ENCODE data around the gene MEF2B. TPM values are rescaled to one million over a fixed set of nuclear protein-coding genes. Genes with fewer than 3 reads are reported as not detected.
A peak's percentile ranks its signal among the peaks of the same experiment; 100 is the strongest.

MEF2B gene
- total and polyA plus RNA-seq, 2 experiments from 2014 or later, result 7.4 to 8.3 TPM

DNA sequence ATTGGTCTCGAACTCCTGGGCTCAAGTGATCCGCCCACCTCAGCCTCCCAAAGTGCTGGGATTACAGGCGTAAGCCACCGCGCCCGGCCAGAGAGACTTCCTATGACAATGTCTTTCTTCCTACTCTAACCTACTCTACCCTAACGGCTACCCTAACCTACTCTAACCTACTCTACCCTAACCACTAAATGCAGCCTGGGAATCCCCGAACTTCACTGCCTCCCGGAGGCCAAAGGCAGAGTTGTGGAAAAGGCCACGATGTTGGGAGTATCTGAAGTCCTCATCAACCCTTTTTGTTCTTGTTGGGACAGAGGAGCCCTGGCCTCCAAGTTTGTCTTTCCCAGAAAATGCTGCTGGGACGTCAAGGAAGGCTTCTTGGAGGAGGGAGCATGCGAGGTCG is 34.1 kb upstream of the MEF2B start:
- Histone ChIP-seq H3K9me2 (ENCODE audit: insufficient read depth) (no peaks in the 10 kb centered on the region), H3K4me3 (no peak overlapping the region), H3K36me3 (ENCODE audit: insufficient read depth) (no peaks in the 10 kb centered on the region), H3K27ac (ENCODE audit: low read depth) (no peak overlapping the region), H3K4me2 (no peak overlapping the region), H3K27me3 (ENCODE audit: insufficient read depth) (peaks cover 45% of the 10 kb centered on the region), H2AFZ (no peak overlapping the region), H3F3A (replicated peaks; ENCODE audit: low read depth) (0 out of 2 replicates have a peak, but pooled peaks cover 9% of the 10 kb centered on the region), H3K4me1 (ENCODE audit: insufficient read depth) (0 out of 2 replicates have a peak, but pooled peaks cover 6% of the 10 kb centered on the region), H3K79me2 (replicated peaks; ENCODE audit: insufficient read depth) (no peaks in the 10 kb centered on the region), H4K20me1 (replicated peaks; ENCODE audit: insufficient read depth) (no peaks in the 10 kb centered on the region; the same call in 1 of the 2 replicates)
- DNase-seq (ENCODE audit: low spot score) (peak; percentile 67), ATAC-seq (peak; percentile 45)
- TF ChIP-seq, protein P1, sequence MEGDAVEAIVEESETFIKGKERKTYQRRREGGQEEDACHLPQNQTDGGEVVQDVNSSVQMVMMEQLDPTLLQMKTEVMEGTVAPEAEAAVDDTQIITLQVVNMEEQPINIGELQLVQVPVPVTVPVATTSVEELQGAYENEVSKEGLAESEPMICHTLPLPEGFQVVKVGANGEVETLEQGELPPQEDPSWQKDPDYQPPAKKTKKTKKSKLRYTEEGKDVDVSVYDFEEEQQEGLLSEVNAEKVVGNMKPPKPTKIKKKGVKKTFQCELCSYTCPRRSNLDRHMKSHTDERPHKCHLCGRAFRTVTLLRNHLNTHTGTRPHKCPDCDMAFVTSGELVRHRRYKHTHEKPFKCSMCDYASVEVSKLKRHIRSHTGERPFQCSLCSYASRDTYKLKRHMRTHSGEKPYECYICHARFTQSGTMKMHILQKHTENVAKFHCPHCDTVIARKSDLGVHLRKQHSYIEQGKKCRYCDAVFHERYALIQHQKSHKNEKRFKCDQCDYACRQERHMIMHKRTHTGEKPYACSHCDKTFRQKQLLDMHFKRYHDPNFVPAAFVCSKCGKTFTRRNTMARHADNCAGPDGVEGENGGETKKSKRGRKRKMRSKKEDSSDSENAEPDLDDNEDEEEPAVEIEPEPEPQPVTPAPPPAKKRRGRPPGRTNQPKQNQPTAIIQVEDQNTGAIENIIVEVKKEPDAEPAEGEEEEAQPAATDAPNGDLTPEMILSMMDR (conservative IDR thresholded peaks at IDR 0.05; ENCODE audit: low read depth in 2 of 2), result peak; percentile 32 to 51; a peak in 3 of 4 replicates
- TF ChIP-seq POLR2AphosphoS5 (IDR thresholded peaks at IDR 0.05; ENCODE audit: low read depth) (peak; percentile 80), EZH2phosphoT487 (IDR thresholded peaks at IDR 0.05; ENCODE audit: unreplicated experiment) (no peak)
- peaks cover 58% of the 10 kb centered on the region for H3K27me3 Mint-ChIP-seq (ENCODE audit: insufficient read depth, low read depth, poor library complexity)
- peaks cover 25% of the 10 kb centered on the region for H3K36me3 Mint-ChIP-seq (ENCODE audit: low read depth)
- H3K9me3 Mint-ChIP-seq, result peaks cover 4% of the 10 kb centered on the region; the same call in 2 of the 3 replicates
- no peak overlapping the region for H3K27ac Mint-ChIP-seq
- peak overlapping the region; percentile 39; the same call in 2 of the 3 replicates for H3K4me3 Mint-ChIP-seq
- H3K4me1 Mint-ChIP-seq, result peaks cover 11% of the 10 kb centered on the region; the same call in 2 of the 3 replicates

DNA sequence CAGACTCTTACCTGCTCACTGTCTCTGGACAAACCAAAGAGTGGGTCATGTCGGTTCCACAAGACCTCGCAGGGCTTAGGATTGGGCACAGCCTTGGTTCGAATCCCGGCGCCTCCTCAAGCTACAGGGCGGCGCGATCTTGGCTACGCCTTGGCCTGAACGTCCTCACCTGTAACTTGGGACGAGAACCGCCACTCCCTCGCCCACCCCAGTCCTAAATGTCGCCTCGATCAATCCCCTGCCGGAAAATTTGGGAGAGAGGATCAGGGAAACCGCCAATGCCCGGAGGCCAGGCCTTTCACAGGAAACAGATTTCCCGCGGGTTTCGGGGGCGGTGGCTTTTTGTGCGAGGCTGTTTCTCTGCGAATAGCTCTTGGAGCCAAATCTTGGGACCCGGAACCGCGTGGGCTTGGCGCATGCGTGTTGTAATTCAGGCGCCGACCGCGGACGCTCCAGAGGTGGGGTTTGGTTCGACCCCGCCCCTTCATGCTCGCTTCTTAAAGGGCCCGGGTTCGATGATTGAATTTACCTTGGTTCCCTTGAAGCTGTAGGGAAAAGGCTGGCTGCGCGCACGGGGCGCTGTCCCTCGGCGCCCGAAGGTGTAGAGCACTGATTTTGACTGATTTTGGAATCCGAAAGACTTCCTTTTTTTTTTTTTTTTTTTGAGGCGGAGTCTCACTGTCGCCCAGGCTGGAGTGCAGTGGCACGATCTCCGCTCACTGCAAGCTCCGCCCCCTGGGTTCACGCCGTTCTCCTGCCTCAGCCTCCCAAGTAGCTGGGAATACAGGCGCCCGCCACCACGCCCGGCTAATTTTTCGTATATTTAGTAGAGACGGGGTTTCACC is 33.2 kb upstream of the MEF2B start, which contains the start of gene NR2C2AP:
NR2C2AP (minus strand) TSS at position 403 of the 845 bp plus-strand sequence; CDS start at position 49, 354 bp downstream.
- Histone ChIP-seq H2AFZ (peak within 1 kb of the TSS; percentile 78; the same call in 1 of the 2 replicates), H3K27ac (ENCODE audit: low read depth) (0 out of 2 replicates have a peak within 1 kb of the TSS, but pooled peaks have one; percentile 37), H3K36me3 (ENCODE audit: insufficient read depth) (no peaks in the 10 kb centered on the region), H3K9me2 (ENCODE audit: insufficient read depth) (no peaks in the 10 kb centered on the region), H3K27me3 (ENCODE audit: insufficient read depth) (peaks cover 37% of the 10 kb centered on the region), H3K4me2 (peak within 1 kb of the TSS; percentile 92), H3K4me3 (peak within 1 kb of the TSS; percentile 96), H3F3A (replicated peaks; ENCODE audit: low read depth) (0 out of 2 replicates have a peak, but pooled peaks cover 9% of the 10 kb centered on the region), H3K79me2 (replicated peaks; ENCODE audit: insufficient read depth) (no peaks in the 10 kb centered on the region), H4K20me1 (replicated peaks; ENCODE audit: insufficient read depth) (no peaks in the 10 kb centered on the region; the same call in 1 of the 2 replicates), H3K4me1 (ENCODE audit: insufficient read depth) (0 out of 2 replicates have a peak, but pooled peaks cover 6% of the 10 kb centered on the region)
- peak; percentile 84 for ATAC-seq
- DNase-seq (ENCODE audit: low spot score), result peak; percentile 92
- H3K9me3 Mint-ChIP-seq, result peaks cover 4% of the 10 kb centered on the region; the same call in 2 of the 3 replicates
- peaks cover 55% of the 10 kb centered on the region for H3K27me3 Mint-ChIP-seq (ENCODE audit: insufficient read depth, low read depth, poor library complexity)
- H3K36me3 Mint-ChIP-seq (ENCODE audit: low read depth), result peaks cover 30% of the 10 kb centered on the region
- H3K27ac Mint-ChIP-seq, result peak within 1 kb of the TSS; percentile 93
- H3K4me1 Mint-ChIP-seq, result peaks cover 11% of the 10 kb centered on the region; the same call in 2 of the 3 replicates
- peak within 1 kb of the TSS; percentile 93 for H3K4me3 Mint-ChIP-seq
- TF ChIP-seq EZH2phosphoT487 (IDR thresholded peaks at IDR 0.05; ENCODE audit: unreplicated experiment) (no peak), CREB1 (CRISPR knock-in tag; IDR thresholded peaks at IDR 0.05; ENCODE audit: low read depth) (0 out of 2 replicates have a peak, but pooled peaks have one; percentile 26), ZNF114 (CRISPR knock-in tag; IDR thresholded peaks at IDR 0.05) (no peak), EZH2 (IDR thresholded peaks at IDR 0.05; ENCODE audit: low read depth, unreplicated experiment) (no peak), POLR2AphosphoS5 (IDR thresholded peaks at IDR 0.05; ENCODE audit: low read depth) (peak; percentile 45)
- TF ChIP-seq, protein P1 (conservative IDR thresholded peaks at IDR 0.05; ENCODE audit: low read depth in 2 of 2), result no peak
- TF ChIP-seq, protein P2, sequence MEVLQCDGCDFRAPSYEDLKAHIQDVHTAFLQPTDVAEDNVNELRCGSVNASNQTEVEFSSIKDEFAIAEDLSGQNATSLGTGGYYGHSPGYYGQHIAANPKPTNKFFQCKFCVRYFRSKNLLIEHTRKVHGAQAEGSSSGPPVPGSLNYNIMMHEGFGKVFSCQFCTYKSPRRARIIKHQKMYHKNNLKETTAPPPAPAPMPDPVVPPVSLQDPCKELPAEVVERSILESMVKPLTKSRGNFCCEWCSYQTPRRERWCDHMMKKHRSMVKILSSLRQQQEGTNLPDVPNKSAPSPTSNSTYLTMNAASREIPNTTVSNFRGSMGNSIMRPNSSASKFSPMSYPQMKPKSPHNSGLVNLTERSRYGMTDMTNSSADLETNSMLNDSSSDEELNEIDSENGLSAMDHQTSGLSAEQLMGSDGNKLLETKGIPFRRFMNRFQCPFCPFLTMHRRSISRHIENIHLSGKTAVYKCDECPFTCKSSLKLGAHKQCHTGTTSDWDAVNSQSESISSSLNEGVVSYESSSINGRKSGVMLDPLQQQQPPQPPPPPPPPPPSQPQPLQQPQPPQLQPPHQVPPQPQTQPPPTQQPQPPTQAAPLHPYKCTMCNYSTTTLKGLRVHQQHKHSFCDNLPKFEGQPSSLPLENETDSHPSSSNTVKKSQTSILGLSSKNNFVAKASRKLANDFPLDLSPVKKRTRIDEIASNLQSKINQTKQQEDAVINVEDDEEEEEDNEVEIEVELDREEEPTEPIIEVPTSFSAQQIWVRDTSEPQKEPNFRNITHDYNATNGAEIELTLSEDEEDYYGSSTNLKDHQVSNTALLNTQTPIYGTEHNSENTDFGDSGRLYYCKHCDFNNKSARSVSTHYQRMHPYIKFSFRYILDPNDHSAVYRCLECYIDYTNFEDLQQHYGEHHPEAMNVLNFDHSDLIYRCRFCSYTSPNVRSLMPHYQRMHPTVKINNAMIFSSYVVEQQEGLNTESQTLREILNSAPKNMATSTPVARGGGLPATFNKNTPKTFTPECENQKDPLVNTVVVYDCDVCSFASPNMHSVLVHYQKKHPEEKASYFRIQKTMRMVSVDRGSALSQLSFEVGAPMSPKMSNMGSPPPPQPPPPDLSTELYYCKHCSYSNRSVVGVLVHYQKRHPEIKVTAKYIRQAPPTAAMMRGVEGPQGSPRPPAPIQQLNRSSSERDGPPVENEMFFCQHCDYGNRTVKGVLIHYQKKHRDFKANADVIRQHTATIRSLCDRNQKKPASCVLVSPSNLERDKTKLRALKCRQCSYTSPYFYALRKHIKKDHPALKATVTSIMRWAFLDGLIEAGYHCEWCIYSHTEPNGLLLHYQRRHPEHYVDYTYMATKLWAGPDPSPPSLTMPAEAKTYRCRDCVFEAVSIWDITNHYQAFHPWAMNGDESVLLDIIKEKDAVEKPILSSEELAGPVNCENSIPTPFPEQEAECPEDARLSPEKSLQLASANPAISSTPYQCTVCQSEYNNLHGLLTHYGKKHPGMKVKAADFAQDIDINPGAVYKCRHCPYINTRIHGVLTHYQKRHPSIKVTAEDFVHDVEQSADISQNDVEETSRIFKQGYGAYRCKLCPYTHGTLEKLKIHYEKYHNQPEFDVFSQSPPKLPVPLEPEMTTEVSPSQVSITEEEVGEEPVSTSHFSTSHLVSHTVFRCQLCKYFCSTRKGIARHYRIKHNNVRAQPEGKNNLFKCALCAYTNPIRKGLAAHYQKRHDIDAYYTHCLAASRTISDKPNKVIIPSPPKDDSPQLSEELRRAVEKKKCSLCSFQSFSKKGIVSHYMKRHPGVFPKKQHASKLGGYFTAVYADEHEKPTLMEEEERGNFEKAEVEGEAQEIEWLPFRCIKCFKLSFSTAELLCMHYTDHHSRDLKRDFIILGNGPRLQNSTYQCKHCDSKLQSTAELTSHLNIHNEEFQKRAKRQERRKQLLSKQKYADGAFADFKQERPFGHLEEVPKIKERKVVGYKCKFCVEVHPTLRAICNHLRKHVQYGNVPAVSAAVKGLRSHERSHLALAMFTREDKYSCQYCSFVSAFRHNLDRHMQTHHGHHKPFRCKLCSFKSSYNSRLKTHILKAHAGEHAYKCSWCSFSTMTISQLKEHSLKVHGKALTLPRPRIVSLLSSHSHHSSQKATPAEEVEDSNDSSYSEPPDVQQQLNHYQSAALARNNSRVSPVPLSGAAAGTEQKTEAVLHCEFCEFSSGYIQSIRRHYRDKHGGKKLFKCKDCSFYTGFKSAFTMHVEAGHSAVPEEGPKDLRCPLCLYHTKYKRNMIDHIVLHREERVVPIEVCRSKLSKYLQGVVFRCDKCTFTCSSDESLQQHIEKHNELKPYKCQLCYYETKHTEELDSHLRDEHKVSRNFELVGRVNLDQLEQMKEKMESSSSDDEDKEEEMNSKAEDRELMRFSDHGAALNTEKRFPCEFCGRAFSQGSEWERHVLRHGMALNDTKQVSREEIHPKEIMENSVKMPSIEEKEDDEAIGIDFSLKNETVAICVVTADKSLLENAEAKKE (CRISPR knock-in tag; IDR thresholded peaks at IDR 0.05), result no peak
